ENCODE data around the gene OR6X1. TPM values are rescaled to one million over a fixed set of nuclear protein-coding genes. Genes with fewer than 3 reads are reported as not detected.

The OR6X1 gene
- total RNA-seq, 1 experiment from 2014 or later: not detected

GRCh38 chr11:123757976-123758375 is 3.7 kb upstream of the OR6X1 start:
- Mint-ChIP-seq H3K4me3 (no peak overlapping the region), H3K4me1 (peaks cover 14% of the 10 kb centered on the region), H3K9me3 (peaks cover 18% of the 10 kb centered on the region), H3K27me3 (ENCODE audit: low read depth) (no peaks in the 10 kb centered on the region), H3K36me3 (peaks cover 27% of the 10 kb centered on the region), H3K27ac (no peak overlapping the region)
- CTCF ChIA-PET: no interaction called here
- no peak for ATAC-seq
- DNase-seq (ENCODE audit: low spot score): no peak
- POLR2A ChIA-PET: no interaction called here
- TF ChIP-seq CREM (CRISPR knock-in tag; IDR thresholded peaks at IDR 0.05) (no peak), ZNF219 (CRISPR knock-in tag; IDR thresholded peaks at IDR 0.05; ENCODE audit: borderline replicate concordance) (no peak), NFYB (CRISPR knock-in tag; conservative IDR thresholded peaks at IDR 0.05; ENCODE audit: low read depth) (no peak), ZMAT4 (CRISPR knock-in tag; IDR thresholded peaks at IDR 0.05) (no peak), ZNF425 (CRISPR knock-in tag; conservative IDR thresholded peaks at IDR 0.05) (no peak), ZNF512 (CRISPR knock-in tag; IDR thresholded peaks at IDR 0.05; ENCODE audit: borderline replicate concordance) (no peak), USF2 (CRISPR knock-in tag; IDR thresholded peaks at IDR 0.05) (no peak), ZNF671 (CRISPR knock-in tag; IDR thresholded peaks at IDR 0.05) (no peak), ATF2 (CRISPR knock-in tag; IDR thresholded peaks at IDR 0.05; ENCODE audit: borderline replicate concordance, low read depth) (no peak), NFATC4 (CRISPR knock-in tag; IDR thresholded peaks at IDR 0.05) (no peak), ZNF416 (CRISPR knock-in tag; IDR thresholded peaks at IDR 0.05) (no peak), USF1 (CRISPR knock-in tag; IDR thresholded peaks at IDR 0.05) (no peak), ZNF317 (CRISPR knock-in tag; IDR thresholded peaks at IDR 0.05; ENCODE audit: borderline replicate concordance, low read depth) (no peak), RELA (CRISPR knock-in tag; IDR thresholded peaks at IDR 0.05; ENCODE audit: borderline replicate concordance) (no peak), ZBTB43 (CRISPR knock-in tag; IDR thresholded peaks at IDR 0.05) (no peak), IRF2 (CRISPR knock-in tag; IDR thresholded peaks at IDR 0.05; ENCODE audit: borderline replicate concordance, low read depth) (no peak), PREB (CRISPR knock-in tag; IDR thresholded peaks at IDR 0.05; ENCODE audit: borderline replicate concordance) (no peak), ZSCAN18 (CRISPR knock-in tag; IDR thresholded peaks at IDR 0.05) (no peak), GRHL2 (CRISPR knock-in tag; IDR thresholded peaks at IDR 0.05; ENCODE audit: insufficient replicate concordance, severe bottlenecking) (no peak)
